Measurements from ENCODE around the gene DAPK2. TPM values are rescaled to one million over a fixed set of nuclear protein-coding genes. Genes with fewer than 3 reads are reported as not detected.
"Not testable (repeated sequence)": the region's sequence is repeated elsewhere in the genome, so short reads cannot be mapped to it uniquely, and the experiment has no call there.

The DAPK2 gene
- total RNA-seq, 1 donor from 2014 or later, result 9.0 TPM

DNA sequence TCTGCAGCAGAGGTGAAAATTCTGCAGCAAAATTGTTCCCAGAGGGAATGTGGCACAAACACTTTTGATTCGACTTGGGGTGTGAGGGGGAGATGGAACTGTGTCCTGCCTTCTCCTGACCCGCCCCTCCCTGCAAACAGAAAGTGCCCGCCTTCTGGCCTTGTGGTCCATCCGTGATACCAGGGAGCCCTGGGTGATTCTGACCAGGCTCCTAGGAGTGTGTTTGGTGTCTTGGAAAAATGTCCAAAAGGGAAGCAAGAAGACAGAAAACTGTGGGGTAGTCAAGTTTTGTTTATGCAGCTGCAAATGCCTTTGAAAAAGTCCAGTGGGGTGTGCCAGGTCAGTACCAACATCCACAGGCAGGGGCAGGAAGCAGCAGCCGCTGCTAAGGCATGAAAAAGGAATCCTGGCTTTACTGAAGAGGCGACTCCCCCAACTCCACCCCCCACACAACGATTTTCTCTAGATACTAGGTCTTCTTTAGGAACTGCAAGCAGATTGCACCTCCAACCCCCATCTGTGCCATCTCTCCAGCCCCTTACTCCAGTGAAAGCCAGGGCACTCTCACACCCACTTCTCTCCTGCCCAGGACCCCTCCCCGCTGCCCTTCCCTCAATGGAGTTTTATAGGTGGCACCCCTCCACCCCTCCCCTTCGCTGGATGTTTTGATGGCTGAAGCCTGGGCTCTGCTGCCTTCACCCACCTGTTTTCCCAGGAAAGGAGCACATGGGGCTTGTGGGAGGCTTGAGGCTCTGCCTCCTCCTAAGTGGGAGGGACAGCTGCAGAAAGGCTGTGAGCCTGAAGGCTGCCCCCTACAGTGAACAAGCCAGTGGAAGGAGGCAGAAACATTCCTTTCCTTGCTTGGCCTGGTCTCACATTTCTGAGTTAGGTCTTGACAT lies 130.2 kb downstream of the DAPK2 start:
- no peak for DNase-seq (ENCODE audit: low spot score)

DNA sequence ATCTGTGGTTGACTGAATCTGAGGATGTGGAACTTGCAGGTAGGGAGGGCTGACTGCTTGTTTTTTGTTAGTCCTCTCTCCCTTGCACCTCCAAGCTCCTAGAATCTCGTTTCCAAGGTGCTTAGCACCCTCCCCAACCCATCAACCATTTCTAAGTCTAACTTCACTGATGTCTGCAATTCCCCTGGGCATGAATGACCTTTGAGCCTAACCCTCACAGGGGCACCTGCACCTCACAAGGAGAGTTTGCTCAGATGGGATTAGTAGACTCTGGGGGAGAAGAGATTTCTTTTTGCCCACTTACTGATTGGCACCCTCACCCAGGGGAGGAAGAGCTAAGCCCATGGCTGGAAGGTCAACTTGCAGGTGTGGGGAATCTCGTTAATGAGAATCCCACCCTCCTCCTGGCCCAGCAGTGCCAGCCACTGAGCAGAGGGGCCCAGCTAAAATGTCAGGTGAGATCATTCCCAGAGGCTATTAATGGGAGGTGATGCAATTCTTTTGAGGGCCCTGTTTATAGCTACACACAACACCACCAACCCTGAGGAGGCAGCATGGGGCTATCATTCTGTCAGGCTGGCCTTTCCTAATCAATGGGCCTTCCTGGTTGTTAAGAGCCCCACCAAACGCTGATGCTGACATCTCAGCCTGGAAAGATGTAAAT lies 130.9 kb downstream of the DAPK2 start:
- no peak for DNase-seq (ENCODE audit: low spot score)

DNA sequence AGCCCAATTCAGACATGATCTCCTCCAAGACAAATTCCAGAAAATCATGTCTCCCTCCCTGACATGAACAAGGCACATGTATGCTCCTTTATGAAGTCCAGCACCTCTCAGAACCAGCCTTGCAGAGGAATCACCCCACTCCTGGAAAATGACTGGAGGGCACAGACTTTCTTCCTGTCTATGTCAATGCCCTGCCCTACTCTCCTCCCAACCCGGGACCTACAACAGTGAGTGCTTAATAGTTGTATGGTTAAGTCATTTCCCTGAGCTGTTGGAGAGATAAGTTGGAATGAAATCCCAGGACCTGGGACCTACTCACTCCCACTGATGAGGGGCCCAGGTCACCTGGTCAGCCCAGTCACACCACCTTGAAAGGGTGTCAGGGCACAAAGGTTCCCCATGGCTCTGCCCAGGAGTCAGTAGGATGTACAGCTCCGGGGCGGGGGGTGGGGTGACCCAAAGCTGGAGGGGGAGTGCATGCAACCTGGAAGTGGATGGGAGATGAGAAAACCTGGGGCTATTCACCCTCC lies 132.4 kb downstream of the DAPK2 start:
- DNase-seq (ENCODE audit: low spot score), result no peak

DNA sequence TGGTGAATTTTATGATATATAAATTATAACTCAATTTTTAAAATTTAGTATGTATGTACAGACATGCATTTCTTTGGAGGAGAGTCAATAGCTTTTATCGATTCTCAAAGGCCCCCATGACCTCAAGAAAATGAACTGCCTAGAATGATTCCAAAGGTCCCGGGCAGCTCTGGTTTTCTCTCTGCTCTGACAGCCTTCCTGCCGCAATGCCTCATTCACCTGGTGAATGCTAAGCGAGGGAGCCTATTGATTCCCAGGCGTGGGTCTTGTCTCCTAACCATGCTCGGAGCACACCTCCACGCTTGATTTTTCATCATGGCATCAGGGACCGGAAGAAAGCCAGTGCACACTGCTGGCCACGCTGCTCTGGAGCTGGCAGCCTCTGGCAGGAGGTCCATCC lies 132.9 kb downstream of the DAPK2 start:
- DNase-seq (ENCODE audit: low spot score), result no peak

DNA sequence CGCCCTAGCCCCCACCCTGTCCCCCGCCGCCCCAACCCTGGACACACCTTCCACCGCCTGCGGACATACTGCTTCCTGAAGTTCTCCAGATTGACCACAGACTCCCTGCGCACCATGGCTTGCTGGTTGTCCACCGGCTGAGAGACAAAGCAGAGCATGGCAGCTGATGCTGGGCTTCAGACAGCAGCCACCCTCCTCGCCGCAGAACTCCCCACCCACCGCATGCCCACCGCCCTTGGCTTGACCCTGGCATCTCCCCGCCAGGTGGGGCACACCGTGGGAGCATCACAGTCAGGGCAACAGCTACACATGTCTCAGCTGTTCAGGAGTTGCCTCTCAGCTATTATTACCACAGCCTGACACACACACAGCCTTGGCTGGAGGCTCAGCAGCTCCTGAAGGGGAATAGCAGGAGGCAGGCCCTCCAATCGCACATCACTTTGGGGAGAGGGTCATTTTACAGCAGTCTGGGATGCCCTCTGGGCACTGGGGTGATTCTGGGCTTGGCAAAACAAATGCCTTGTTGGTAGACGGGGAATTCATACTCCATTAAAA lies 134.1 kb downstream of the DAPK2 start:
- no peak for DNase-seq (ENCODE audit: low spot score)

DNA sequence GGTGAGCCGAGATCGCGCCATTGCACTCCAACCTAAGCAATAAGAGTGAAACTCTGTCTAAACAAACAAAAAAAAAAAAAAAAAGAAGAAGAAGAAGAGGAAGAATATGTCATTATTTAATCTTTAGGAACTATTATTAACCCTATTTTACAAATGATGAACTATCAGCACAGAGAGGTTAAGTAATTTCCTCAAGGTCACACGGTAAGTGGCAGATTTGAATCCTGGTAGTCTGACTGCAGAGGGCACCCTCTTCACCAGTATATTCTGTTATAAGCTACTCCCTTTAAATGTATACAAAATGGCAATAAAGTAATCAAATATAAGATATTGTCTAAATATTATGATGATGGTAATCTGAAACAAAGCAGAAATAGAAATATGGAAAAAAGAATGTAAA lies 135.1 kb downstream of the DAPK2 start:
- DNase-seq (ENCODE audit: low spot score), result no peak

DNA sequence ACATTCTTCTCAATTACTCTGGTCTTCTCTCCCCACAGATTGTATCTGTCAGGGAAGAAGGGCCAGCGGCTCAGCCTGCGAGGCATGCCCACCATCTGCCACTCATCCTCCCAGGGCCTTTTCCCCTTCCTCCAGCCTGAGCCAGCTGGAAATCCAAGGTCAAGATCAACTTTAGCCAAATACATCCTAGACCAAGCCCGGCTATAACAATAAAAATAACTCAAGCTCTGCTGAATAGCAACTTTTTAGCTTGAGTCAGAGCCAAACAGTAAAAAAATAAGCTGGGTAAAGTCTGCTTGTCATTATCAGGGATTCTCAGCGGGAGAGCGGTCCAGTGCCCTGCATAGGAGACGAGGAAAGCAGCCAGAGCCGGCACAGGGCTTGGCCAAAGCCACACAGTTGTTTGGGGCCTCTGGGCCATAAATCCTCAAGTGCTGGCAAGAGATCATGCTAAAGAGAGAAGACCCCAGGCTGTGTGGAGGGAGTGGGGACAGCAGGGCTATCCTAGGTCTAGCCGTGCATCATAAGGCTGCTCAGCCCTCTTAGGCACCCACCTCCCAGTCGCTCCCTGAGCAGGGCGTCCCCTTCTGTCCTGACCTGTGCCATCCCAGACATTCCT lies 136.4 kb downstream of the DAPK2 start:
- DNase-seq (ENCODE audit: low spot score), result no peak

DNA sequence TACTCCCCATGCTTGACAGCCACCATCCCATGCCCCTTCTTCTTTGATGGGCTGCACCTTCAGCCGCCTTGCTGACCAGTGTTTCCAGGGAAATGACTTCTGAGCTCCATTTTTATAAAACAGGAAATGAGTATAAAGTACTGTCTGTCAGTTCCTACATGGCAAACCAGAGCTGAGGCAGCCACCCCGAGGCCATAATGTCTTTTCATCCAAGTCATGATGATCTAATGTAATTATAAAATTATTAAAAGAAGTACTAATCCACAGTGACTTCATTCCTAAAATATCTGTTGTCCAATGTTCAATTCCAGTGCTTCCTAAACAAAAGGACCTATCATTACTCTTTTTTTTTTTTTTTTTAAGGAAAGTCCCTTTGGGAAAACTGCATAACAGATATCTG lies 137.3 kb downstream of the DAPK2 start:
- no peak for DNase-seq (ENCODE audit: low spot score)

DNA sequence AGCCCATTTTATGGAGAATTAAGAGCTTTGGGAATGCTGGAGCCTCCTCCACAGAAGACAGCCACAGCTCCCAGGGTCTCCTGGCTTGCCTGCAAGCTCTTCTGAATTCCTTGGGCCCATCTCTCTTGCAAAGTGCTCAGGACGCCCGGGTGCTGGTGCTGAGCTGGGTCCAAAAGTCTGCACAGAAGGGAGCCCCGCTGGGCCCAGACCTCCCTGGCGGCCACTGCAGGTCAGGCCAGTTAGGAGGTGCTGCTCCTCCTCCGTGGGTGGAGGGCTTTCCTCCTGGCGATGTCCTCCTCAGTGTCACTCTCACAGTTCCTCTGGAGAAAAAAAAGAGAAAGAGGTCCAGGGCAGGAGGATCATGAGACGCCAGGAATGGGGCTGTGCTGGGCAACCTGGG lies 138.0 kb downstream of the DAPK2 start:
- no peak for DNase-seq (ENCODE audit: low spot score)

DNA sequence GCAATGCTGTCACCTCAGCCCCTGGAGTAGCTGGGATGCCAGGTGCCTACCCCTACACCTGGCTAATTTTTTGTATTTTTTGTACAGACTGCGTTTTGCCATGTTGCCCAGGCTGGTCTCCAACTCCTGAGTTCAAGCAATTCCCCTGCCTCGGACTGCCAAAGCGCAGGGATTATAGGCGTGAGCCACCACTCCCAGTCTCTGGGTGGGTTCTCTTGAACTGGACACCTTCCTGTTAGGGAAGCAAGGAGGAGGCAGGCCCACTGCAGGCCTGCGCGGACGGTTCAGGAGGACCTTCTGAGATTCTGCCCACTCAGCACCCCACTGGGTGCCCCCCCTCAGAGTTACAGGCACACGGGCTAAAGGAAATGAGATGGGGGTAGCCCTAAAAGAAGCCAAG lies 138.8 kb downstream of the DAPK2 start:
- no peak for DNase-seq (ENCODE audit: low spot score)

DNA sequence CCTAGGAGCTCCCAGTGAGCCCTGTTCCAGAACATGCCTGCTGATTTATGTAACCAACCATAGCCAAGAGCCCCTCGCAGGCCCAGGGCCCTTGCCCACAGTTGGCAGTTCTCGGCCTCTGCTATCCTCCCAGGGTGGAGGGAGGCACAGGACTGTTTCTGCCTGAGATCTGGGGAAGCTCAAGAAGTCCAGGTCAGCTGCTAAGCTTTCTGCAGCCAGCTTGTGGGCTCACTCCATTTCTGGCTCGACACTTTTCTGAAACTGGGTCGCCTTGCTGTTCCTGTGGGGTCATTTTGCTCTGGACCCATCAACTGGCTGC lies 140.1 kb downstream of the DAPK2 start:
- no peak for DNase-seq (ENCODE audit: low spot score)

DNA sequence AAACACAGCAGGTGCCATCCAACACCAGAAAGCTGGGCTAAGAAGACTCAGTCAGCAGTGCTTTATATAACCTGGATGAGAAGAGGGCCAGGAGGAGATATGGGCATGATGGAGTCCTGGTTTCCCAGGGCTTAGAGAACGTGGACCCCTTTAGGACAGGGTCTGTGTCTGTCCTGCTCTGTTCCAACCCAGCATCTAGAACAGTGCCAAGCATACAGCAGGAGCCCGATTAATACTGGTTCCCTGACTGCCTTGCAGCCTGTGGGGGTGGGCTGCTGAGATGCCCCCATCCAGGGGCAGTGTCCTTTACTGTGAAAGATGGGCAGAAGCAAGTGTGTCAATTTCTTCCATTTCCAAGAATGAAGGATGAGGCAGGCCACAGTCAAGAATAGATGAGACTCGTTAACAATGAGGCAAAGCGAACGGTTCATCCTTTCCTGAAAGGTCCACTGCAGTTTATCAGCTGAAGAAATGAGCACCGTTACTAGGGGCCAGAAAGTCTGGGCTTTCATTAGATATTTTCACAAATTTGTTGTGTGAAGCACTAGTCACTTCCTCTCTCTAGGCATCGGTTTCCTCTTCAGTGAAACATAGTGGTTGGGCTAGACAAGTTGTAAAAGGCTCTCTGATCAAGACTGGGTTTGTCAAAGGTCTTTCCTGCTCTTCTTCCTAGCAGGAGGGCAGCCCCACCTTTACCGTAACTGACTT lies 140.6 kb downstream of the DAPK2 start:
- DNase-seq (ENCODE audit: low spot score), result no peak

DNA sequence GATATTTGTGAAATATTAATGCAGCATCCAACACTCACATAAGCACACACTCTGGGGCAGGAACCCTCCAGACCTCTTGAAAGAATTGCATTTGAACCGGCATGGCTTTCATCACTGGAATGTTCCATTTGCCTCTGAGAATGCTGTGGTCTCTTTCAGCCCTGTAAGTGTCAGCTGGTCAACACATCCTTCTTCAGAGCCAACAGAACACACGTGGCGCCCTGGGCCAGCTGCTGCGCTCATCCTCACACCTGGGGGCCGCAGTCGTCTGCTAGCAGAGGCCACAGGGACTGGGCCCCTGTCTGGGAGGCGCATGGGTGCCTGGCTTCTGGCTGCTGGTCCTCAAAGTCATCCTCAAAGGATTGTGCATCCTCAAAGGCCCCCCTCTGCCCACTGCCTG lies 141.2 kb downstream of the DAPK2 start:
- no peak for DNase-seq (ENCODE audit: low spot score)

DNA sequence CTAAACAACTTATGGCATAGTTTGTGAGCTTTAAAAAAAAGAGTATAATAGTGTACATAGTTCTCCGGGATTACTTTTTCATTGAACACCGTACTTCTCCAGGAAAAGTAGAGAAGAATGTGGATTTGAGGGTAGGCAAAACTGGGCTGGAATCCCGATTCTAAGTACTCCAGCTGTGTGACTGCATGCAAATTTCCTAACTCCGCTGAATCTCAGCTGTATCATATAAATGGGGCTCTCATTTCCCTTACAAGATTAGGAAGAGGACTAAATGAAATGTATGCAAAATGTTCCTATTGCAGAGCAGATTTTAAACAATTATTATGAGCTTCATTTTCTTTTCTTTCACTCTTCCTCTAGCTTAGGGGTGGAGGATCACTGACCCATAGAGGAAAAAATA lies 142.2 kb downstream of the DAPK2 start:
- DNase-seq (ENCODE audit: low spot score), result no peak

DNA sequence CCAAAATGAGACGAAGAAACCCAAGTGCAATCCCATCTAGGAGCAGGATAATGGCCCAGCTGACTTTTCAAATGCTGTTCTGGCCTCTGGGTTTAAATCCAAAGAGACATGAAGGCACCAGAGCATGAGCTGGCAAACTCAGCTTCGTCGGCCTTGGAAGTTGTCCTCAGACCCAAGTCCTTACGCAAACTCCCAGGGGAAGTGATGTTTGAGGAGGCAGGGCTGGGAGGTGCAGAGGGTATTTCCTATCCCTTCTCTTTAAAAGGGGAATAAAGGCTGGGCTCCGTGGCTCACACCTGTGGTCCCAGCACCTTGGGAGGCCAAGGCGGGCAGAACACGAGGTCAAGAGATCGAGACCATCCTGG lies 143.6 kb downstream of the DAPK2 start:
- no peak for DNase-seq (ENCODE audit: low spot score)

DNA sequence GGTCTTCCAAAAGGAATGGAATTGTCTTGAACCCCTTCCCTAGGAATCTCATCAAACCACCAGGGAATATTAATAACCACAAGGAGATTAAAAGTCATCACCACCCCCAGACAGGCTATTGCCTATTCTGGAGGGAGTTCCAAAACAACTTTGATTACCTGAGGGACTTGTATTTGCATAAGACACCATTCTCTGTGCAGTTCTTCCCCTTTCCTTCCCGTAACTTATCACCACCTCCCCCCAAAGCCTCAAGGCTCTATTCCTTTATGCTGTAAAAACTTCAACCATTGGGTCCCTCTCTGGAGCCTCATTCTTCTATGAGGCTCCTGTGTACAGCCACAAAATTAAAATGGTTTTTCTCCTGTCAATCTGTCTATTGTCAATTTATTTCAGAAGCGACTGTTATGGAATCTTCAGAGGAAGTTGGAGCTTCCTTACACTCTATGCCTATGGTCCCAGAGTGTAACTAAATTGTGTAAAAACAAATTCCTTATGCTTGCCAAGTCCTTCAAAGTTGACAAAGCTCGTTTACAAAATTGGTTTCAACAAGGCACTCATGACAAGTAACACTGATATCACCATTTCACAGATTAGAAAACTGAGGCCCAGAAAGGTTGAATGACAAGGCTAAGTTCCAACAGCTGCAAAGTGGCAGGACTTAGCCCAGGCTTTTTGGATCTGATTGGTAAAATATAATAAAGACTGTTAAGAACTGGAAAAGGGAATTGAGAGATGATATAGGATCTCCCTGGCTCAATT lies 144.2 kb downstream of the DAPK2 start:
- no peak for DNase-seq (ENCODE audit: low spot score)

DNA sequence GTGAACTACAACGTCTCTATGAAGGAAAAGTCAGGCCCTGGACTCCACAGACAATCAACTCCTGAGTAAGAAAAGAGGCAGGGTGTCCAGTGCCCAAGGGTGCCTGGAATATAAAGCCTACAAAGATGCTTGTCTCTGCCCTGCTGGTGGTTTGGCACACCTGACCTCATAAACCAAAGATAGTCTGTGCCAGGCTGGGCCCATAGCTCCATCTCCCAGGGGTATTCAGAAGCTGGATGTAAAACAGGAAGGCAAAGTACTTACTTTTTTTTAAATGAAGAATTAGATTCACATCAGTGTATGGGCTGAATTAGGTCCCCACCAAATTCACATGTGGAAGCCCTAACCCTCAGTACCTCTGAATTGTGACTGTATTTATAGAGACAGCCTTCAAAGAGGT lies 146.0 kb downstream of the DAPK2 start:
- no peak for DNase-seq (ENCODE audit: low spot score)

DNA sequence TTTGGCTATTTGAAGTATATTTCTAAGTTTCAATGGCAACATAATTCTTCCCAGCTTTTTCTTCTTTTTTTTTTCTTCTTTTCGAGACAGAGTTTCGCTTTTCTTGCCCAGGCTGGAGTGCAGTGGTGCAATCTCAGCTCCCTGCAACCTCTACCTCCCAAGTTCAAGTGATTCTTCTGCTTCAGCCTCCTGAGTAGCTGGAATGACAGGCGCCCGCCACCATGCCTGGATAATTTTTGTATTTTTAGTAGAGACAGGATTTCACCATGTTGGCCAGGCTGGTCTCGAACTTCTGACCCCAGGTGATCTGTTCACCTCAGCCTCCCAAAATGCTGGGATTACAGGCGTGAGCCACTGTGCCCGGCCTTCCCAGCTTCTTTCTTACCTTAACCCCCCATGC lies 146.7 kb downstream of the DAPK2 start:
- not testable (repeated sequence) for DNase-seq (ENCODE audit: low spot score)

DNA sequence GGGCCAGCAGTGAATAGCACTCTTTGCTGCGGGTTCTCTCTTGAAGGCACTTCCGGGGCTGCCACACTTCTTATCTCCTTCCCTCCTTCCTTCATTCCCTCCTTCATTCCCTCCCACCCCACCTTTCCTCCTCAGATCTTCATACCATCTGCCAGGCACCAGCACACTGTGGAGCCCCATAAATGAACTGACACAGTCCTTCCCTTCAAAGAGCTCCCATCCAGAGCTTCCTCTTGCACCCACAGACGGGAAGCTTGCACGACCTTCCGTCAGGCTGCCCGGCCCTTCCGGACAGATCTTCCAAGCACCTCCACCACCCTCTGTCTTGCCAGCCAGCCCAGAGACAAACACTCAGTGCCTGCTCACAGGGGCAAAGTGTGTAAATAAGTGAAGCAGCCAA lies 147.1 kb downstream of the DAPK2 start:
- no peak for DNase-seq (ENCODE audit: low spot score)

DNA sequence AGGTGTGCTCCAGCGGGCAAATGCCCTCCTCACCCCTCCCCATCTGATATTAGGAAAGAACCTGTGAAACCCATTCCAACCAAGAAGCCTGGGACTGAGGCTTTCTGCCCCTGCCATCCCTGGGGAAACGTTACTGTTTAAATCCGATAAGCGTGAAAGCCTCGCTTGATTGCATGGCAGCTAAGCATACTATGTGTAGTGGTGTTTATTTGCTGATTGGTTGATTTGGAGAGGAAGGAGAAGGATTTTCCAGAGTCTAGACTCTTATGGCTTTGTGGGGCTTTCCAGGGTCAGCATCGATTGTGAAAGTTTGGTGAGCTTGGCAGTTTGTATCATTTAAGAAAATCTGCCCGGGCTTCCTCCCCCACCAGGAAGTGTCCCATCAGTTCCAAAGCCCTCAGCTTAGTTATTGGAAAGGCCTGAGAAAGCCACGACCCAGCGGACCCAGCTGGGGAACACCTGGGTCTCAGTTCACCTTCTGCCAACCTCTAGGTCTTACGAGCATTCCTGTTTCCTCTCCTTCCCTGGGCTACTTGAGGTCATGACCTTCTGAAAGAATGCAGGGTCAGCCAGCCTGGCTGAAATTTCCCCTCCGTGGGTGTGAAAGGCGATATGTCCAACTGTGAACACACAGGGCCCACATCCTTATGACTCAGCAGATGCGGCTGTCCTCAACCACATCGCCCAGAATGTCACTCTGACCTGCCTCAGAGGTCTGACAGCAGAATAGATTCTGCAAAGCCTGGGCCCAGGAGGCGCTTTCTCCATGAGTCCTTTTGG lies 149.8 kb downstream of the DAPK2 start:
- DNase-seq (ENCODE audit: low spot score), result no peak
